ENCODE results near the gene IMPA2. TPM values are rescaled to one million over a fixed set of nuclear protein-coding genes. Genes with fewer than 3 reads are reported as not detected.
"Not testable (repeated sequence)": the region's sequence is repeated elsewhere in the genome, so short reads cannot be mapped to it uniquely, and the experiment has no call there.

IMPA2 gene
- polyA plus RNA-seq, 3 donors, result 106 to 129 (median 116) TPM

- DNase-seq, result no peak
These were observed 42.1 kb downstream of the IMPA2 start for GRCh38 chr18:12023375-12023774.

GRCh38 chr18:12026562-12026961 is 45.3 kb downstream of the IMPA2 start:
- DNase-seq, result no peak

- no peak for DNase-seq
These were observed 45.7 kb downstream of the IMPA2 start for GRCh38 chr18:12027046-12027445.

- no peak for DNase-seq
These were observed 46.2 kb downstream of the IMPA2 start for GRCh38 chr18:12027480-12027879.

GRCh38 chr18:12028040-12028628 is 46.8 kb downstream of the IMPA2 start:
- no peak for DNase-seq

GRCh38 chr18:12028674-12029073 is 47.4 kb downstream of the IMPA2 start:
- no peak for DNase-seq

GRCh38 chr18:12029786-12030584 is 48.7 kb downstream of the IMPA2 start:
- DNase-seq, result no peak

GRCh38 chr18:12030670-12031069 is 49.4 kb downstream of the IMPA2 start:
- peak; percentile 65 for DNase-seq

- no peak for DNase-seq
These were observed 49.9 kb downstream of the IMPA2 start for GRCh38 chr18:12031181-12031580.

GRCh38 chr18:12031846-12032245 is 50.5 kb downstream of the IMPA2 start:
- DNase-seq, result no peak

- no peak for DNase-seq
These were observed 51.7 kb downstream of the IMPA2 start for GRCh38 chr18:12032786-12033642.

- DNase-seq, result no peak
These were observed 52.3 kb downstream of the IMPA2 start for GRCh38 chr18:12033643-12034025.

- no peak for DNase-seq
These were observed 53.2 kb downstream of the IMPA2 start for GRCh38 chr18:12034241-12035100.

GRCh38 chr18:12035481-12035880 is 54.2 kb downstream of the IMPA2 start:
- DNase-seq, result no peak

GRCh38 chr18:12036201-12036751 is 55.0 kb downstream of the IMPA2 start:
- DNase-seq, result no peak

GRCh38 chr18:12038082-12038638 is 56.9 kb downstream of the IMPA2 start:
- no peak for DNase-seq

GRCh38 chr18:12038639-12039539 is 57.6 kb downstream of the IMPA2 start:
- no peak for DNase-seq

- DNase-seq, result not testable (repeated sequence)
These were observed 58.2 kb downstream of the IMPA2 start for GRCh38 chr18:12039540-12039930.

- DNase-seq, result no peak
These were observed 60.3 kb downstream of the IMPA2 start for GRCh38 chr18:12041561-12041960.

GRCh38 chr18:12043811-12044210 is 62.5 kb downstream of the IMPA2 start:
- DNase-seq, result no peak

Measured in renal pelvis (tissue), 4 donors.